NCI-H345 (cell line): Measurements from ENCODE around the gene PDE4B.
"Not testable (repeated sequence)": the region's sequence is repeated elsewhere in the genome, so short reads cannot be mapped to it uniquely, and the experiment has no call there.

Experiments
- DNase-seq: peaks from one replicate; lab custom pipeline; 2025; lab: John Stamatoyannopoulos, UW

The PDE4B gene

GRCh38 chr1:66388913-66389312 lies 596.2 kb downstream of the PDE4B start:
- no peak for DNase-seq

GRCh38 chr1:66393586-66394287 lies 601.0 kb downstream of the PDE4B start:
- DNase-seq: no peak

- no peak for DNase-seq
Measured at GRCh38 chr1:66394603-66395002, 601.9 kb downstream of the PDE4B start.

GRCh38 chr1:66395202-66396061 lies 602.7 kb downstream of the PDE4B start:
- DNase-seq: no peak

GRCh38 chr1:66396212-66396890 lies 603.7 kb downstream of the PDE4B start:
- no peak for DNase-seq

DNA sequence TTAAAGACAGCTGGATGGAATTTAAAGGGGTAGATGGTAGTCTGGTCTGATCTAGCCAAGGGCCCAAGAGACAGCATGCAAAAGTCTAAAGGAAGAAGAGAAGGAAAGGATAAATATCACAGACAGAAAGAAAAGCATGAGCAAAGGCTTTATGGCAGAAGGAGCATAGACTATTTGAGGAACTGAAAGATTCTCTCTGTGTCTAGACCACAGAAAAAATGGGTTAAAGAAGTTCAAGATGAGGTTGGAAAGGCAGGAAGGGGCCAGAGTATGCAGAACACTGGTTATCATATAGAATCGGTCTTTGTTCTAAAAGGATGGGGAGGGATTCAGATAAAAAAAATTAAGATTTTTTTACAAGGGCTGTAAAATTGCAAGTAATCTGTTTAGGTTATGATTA lies 604.5 kb downstream of the PDE4B start:
- DNase-seq: no peak

DNA sequence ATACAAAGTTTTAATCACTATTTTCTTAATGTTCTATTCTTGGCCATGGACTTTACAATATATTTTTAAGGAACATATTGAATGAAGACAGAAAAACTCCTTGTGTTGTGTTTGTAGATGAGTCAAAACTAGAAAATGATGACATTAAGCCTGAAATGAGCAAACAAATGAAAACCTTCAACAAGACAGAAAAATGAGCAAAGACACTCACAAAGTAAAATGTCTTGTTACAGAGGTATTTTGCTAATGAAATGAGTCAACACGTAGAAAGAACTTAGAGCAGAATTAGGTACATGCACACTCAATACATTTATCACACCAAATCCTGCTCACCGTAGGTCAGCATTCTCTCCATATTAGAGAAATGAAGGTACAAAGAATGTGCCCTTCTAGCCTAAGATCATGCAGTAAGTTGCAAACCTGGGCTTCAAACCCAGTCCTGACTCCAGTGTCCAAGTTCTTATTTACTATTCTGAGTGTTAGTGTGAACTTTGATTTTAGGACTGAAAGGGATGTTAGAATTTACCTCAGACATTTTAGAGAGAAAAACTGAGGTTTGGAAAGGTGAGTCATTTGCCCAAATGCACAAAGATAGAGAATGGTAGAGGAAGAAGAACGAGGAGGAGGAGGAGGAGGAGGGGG lies 607.3 kb downstream of the PDE4B start:
- no peak for DNase-seq

DNA sequence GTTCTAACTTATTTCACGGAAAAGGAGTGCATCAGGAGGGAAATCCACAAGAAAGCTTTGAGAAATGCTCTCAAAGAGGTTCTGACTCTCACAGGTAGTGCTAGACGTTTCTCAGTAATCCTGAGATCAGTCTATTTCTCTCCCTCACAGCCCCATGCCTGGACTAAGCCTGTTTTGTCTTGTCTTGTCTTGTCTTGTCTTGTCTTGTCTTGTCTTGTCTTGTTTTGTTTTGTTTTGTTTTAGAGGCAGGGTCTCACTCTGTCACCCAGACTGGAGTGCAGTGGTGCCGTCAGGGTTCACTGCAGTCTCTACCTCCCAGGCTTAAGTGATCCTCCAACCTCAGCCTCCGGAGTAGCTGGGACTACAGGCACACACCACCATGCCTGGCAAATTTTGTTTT lies 608.0 kb downstream of the PDE4B start:
- no peak for DNase-seq

DNA sequence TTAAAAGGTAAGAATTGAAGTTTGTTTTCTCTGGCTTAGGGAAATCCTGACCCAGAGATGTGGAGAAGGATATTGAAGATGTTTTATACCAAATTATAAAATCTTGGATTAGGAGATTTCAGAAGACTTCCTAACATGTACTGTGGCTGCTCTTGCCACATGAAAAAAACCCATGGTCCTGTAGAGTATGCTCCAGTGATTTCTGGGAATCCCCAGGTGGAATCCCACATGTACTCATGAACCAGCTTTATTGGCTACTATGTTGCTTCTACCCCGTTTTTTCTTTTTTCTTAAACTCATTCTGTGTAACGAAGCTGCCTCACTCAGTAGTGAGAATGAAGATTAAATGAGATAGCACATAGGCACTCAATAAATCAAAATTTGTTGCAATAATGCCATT lies 608.5 kb downstream of the PDE4B start:
- no peak for DNase-seq

GRCh38 chr1:66402194-66402593 lies 609.5 kb downstream of the PDE4B start:
- DNase-seq: peak; percentile 49

DNA sequence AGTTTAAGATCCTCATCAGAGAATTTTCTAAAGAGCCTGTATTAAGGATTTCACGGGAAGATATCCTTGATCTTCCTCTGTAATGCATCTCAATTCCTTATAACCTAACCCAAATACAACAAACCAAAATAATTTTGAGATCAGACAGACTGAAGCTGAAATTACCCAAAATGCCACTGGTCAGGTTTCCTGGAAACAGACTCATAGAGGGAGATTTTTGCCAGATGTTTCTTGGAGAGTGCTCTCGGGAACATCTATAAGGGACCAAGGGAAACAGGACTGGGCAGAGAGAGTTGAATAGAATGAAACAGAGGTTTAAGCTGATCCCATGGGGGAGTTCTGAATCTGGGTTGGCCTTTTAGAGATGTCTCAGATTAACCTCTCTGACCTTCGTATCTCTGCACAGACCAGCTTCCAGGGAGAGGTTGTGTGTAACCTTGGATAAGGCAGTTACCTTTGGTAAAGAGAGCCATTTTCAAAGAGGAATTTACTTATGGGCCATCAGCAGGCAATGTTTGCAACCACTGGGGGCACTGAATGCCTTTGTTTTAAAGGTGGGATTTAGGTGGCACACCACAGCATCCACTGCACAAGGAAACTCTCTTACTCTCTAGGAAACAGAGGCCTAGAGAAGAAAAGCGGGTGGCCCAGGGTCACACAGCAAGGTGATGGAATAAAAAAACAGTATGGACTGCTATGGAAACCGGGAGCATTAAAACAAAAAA lies 610.5 kb downstream of the PDE4B start:
- DNase-seq: no peak

- DNase-seq: no peak
Measured at GRCh38 chr1:66405061-66405460, 612.4 kb downstream of the PDE4B start.

DNA sequence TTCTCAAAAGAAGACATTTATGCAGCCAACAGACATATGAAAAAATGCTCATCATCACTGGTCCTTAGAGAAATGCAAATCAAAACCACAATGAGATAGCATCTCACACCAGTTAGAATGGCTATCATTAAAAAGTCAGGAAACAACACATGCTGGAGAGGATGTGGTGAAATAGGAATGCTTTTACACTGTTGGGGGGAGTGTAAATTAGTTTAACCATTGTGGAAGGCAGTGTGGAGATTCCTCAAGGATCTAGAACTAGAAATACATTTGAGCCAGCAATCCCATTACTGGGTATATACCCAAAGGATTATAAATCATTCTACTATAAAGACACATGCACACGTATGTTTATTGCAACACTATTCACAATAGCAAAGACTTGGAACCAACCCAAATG lies 618.8 kb downstream of the PDE4B start:
- DNase-seq: not testable (repeated sequence)

- no peak for DNase-seq
Measured at GRCh38 chr1:66412704-66413103, 620.0 kb downstream of the PDE4B start.

GRCh38 chr1:66413136-66413837 lies 620.6 kb downstream of the PDE4B start:
- no peak for DNase-seq

GRCh38 chr1:66413838-66414175 lies 621.1 kb downstream of the PDE4B start:
- no peak for DNase-seq

DNA sequence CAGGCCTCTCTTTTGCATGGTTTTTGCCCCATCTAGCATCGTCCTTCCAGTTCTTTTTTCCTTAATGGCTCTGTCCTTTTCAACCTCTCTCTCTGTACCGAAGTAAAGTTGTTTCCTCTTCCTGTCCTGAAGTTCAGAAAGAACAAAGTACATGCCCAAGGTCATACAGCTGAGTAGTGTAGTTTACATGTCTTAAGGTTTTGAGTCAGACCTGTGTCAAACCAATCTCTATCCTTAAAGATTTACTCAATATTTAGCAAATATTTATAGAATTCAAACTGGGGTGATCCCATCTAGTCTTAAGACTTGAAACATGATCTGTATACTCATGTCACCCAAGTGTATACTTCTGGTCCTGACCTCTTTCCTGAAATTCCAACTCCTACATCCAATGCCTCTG lies 622.6 kb downstream of the PDE4B start:
- DNase-seq: no peak

DNA sequence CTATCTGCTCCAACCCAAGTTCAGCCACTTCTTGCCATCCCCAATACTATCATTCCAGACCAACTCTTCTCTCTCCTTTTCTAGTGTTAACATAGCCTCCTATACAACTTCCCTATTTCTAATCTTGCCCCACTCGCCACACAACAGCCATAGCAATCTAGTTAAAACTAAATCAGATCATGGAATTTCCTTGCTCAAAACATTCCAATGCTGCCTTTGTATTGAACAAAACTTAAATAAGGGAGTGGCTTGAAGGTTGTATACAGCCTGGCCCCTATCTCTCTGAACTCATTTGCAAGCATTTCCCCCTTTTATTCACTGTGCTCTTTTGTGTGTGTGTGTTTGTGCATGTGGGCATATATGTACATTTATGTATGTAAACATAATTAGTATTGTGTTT lies 623.2 kb downstream of the PDE4B start:
- no peak for DNase-seq

GRCh38 chr1:66416295-66416694 lies 623.6 kb downstream of the PDE4B start:
- no peak for DNase-seq

- no peak for DNase-seq
Measured at GRCh38 chr1:66418021-66418420, 625.3 kb downstream of the PDE4B start.

DNA sequence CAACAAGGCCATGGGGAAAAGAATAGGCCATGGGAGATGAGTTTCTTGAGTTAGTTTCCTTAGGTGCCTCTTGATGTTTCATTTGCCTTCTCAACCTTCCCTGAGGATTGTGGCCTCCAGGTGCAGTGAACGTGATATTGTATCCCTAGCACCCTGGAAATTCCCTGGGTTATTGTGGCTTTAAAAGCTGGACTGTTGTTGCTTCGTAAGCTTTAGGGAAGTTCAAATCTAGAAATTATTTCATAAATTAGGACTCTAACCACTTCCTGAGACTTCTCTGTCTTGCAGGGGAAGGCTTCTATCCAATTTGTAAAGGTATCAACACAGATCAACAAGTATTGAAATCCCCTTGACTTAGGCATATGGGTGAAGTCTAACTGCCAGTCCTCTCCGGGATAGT lies 627.5 kb downstream of the PDE4B start:
- not testable (repeated sequence) for DNase-seq
